Hematopoietic multipotent progenitor cell treated with erythropoietin and hydrocortisone succinate and interleukin-3 and kit ligand, for 8 days (in vitro differentiated cells): ENCODE measurements around the gene C14orf180.
"Not testable (repeated sequence)": the region's sequence is repeated elsewhere in the genome, so short reads cannot be mapped to it uniquely, and the experiment has no call there.

Experiments
- DNase-seq: peaks from one replicate; pipeline ENCODE4 v3.0.0-alpha.2; 2015

The C14orf180 gene

GRCh38 chr14:104633276-104634137, 53.9 kb downstream of the C14orf180 start:
- DNase-seq, result no peak

GRCh38 chr14:104634138-104634760, 54.7 kb downstream of the C14orf180 start:
- DNase-seq, result no peak

GRCh38 chr14:104634886-104635570, 55.5 kb downstream of the C14orf180 start:
- no peak for DNase-seq

GRCh38 chr14:104635717-104636116, 56.2 kb downstream of the C14orf180 start:
- DNase-seq, result no peak

DNA sequence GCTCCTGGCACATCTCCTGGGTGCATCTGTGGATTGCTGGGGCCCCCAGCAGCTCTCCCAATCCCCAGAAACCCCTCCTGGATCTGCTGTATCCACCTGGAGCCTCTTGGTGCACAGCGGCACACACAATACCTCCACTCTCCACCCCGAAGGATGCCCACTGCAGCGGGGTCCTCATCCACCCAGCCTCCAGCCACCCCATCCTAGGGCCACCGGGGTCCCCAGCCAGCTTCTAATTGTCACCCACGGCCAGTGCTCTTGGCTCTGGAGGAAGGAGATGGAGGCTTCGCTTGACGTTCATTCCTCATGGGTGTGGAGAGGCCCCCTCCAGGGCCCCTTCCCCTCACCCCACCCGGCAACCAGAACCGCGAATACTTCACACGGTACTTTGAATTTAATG, 56.6 kb downstream of the C14orf180 start:
- no peak for DNase-seq

DNA sequence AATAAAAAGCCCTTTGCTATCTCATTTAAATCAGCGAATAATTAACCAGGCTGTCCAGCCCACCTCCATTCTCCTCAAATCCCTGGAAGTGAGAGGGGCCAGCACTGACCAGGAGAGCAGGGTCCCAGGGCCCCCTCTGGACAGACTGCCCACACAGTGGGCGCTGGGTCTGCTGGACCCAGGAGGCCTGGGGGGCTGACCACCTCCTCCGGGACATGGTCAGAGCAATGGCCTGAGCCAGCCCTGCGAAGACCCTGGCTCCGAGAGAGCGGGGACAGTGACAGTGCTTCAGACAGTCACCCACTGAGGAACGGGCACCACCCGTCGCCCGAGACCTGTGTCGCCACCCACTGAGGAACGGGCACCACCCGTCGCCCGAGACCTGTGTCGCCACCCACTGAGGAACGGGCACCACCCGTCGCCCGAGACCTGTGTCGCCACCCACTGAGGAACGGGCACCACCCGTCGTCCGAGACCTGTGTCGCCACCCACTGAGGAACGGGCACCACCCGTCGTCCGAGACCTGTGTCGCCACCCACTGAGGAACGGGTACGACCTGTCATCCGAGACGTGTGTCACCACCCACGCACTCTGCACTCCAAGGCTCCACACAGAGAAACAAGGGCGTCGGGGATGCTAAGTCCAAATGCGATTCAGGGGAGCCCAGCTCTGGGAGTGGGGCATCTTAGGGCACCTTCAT, 57.4 kb downstream of the C14orf180 start:
- not testable (repeated sequence) for DNase-seq

- DNase-seq, result no peak
Observed at GRCh38 chr14:104637546-104638003, 58.0 kb downstream of the C14orf180 start.

GRCh38 chr14:104638190-104638589, 58.6 kb downstream of the C14orf180 start:
- no peak for DNase-seq

- no peak for DNase-seq
Observed at GRCh38 chr14:104638927-104639450, 59.4 kb downstream of the C14orf180 start.

GRCh38 chr14:104639471-104639870, 59.9 kb downstream of the C14orf180 start:
- DNase-seq, result no peak
